GM18499 (cell line): ENCODE measurements around the gene ANKRD28.
"Not testable (repeated sequence)": the region's sequence is repeated elsewhere in the genome, so short reads cannot be mapped to it uniquely, and the experiment has no call there.

Experiments
- ATAC-seq: cut with Tn5 transposase; IDR thresholded peaks from one replicate; pipeline ENCODE4 v1.9.1; 2021; ENCODE audit warnings: moderate number of reproducible peaks; ENCODE audit not compliant: insufficient read depth, unreplicated experiment

The ANKRD28 gene

GRCh38 chr3:15778332-15778858, 19.4 kb downstream of the ANKRD28 start:
- ATAC-seq, result no peak

- not testable (repeated sequence) for ATAC-seq
These were observed 22.7 kb downstream of the ANKRD28 start for GRCh38 chr3:15774931-15775560.

GRCh38 chr3:15771444-15771843, 26.3 kb downstream of the ANKRD28 start:
- ATAC-seq, result no peak

- no peak for ATAC-seq
These were observed 28.4 kb downstream of the ANKRD28 start for GRCh38 chr3:15769256-15769915.

- ATAC-seq, result peak; percentile 80
These were observed 29.1 kb downstream of the ANKRD28 start for GRCh38 chr3:15768421-15769255.

GRCh38 chr3:15766406-15766805, 31.4 kb downstream of the ANKRD28 start:
- ATAC-seq, result no peak

GRCh38 chr3:15758295-15758694, 39.5 kb downstream of the ANKRD28 start:
- no peak for ATAC-seq

GRCh38 chr3:15757824-15758223, 40.0 kb downstream of the ANKRD28 start:
- no peak for ATAC-seq

- ATAC-seq, result no peak
These were observed 41.3 kb downstream of the ANKRD28 start for GRCh38 chr3:15756505-15756904.

- ATAC-seq, result no peak
These were observed 42.0 kb downstream of the ANKRD28 start for GRCh38 chr3:15755780-15756179.

- no peak for ATAC-seq
These were observed 42.6 kb downstream of the ANKRD28 start for GRCh38 chr3:15755181-15755580.

- no peak for ATAC-seq
These were observed 43.7 kb downstream of the ANKRD28 start for GRCh38 chr3:15754047-15754446.

- no peak for ATAC-seq
These were observed 44.6 kb downstream of the ANKRD28 start for GRCh38 chr3:15753056-15753710.

- ATAC-seq, result no peak
These were observed 46.9 kb downstream of the ANKRD28 start for GRCh38 chr3:15750879-15751278.

- ATAC-seq, result no peak
These were observed 47.6 kb downstream of the ANKRD28 start for GRCh38 chr3:15750143-15750542.

- not testable (repeated sequence) for ATAC-seq
These were observed 51.9 kb downstream of the ANKRD28 start for GRCh38 chr3:15745896-15746295.

- no peak for ATAC-seq
These were observed 53.6 kb downstream of the ANKRD28 start for GRCh38 chr3:15744176-15744575.

GRCh38 chr3:15743587-15744009, 54.2 kb downstream of the ANKRD28 start:
- ATAC-seq, result no peak

GRCh38 chr3:15742236-15742635, 55.5 kb downstream of the ANKRD28 start:
- ATAC-seq, result not testable (repeated sequence)

- not testable (repeated sequence) for ATAC-seq
These were observed 59.2 kb downstream of the ANKRD28 start for GRCh38 chr3:15738616-15739005.
